SK-N-MC (cell line): ENCODE results near the gene ANKS1B.

Experiments
- EZH2 ChIP-seq: fragments of 200-600 bp; sonication (generic); IDR thresholded peaks from one replicate; pipeline ENCODE4 v1.6.1; 2017; ENCODE audit warnings: antibody characterized with exemption
- POLR2AphosphoS5 ChIP-seq: IDR thresholded peaks from 2 replicates; pipeline ENCODE4 v1.6.1; 2012; ENCODE audit warnings: mild to moderate bottlenecking, low read depth, low read length, borderline replicate concordance

DNA sequence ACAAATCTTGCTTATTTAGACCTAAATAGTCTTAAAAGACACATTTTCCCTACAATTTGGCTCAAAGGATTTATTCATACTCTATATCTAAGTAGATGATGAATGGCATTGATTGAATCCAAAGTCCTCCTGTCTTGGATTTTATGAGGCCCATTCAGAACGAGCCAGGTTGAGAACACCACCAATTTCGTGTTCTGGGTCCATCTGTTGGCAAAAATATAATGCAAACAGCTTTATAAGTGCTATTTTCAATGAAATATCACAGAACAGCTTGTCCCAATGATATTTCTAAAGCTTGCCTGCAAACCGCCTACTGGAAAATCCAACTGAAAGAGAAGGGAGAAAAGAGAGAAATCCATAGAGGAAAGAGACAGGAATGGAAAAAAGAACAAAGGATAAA lies 542.0 kb downstream of the ANKS1B start:
- TF ChIP-seq EZH2 (no peak), POLR2AphosphoS5 (no peak)
